HG03135 (cell line): ENCODE data around the gene GABRG1.

Source experiments
- ATAC-seq: cut with Tn5 transposase; IDR thresholded peaks from one replicate; pipeline ENCODE4 v1.9.1; 2021; ENCODE audit warnings: mild to moderate bottlenecking, moderate library complexity; ENCODE audit not compliant: unreplicated experiment

GABRG1 gene

GRCh38 chr4:46123913-46124755, at the start of gene GABRG1:
Gene GABRG1 (minus strand): TSS chr4:46124054. CDS start chr4:46123913, 141 bp downstream.
- no peak for ATAC-seq

GRCh38 chr4:46146993-46147392, 23.1 kb upstream of the GABRG1 start:
- ATAC-seq, result no peak

GRCh38 chr4:46131498-46132057, 7.7 kb upstream of the GABRG1 start:
- no peak for ATAC-seq

- no peak for ATAC-seq
Observed at GRCh38 chr4:46124773-46125413, 1.0 kb upstream of the GABRG1 start.

- no peak for ATAC-seq
Observed at GRCh38 chr4:46081674-46082073, 42.2 kb downstream of the GABRG1 start.

- no peak for ATAC-seq
Observed at GRCh38 chr4:46081248-46081647, 42.6 kb downstream of the GABRG1 start.

- no peak for ATAC-seq
Observed at GRCh38 chr4:46073778-46074177, 50.1 kb downstream of the GABRG1 start.

- no peak for ATAC-seq
Observed at GRCh38 chr4:46051392-46051791, 72.5 kb downstream of the GABRG1 start.

GRCh38 chr4:46032056-46032455, 91.8 kb downstream of the GABRG1 start:
- ATAC-seq, result no peak

GRCh38 chr4:46016306-46016705, 107.5 kb downstream of the GABRG1 start:
- ATAC-seq, result no peak

GRCh38 chr4:45992728-45993127, 131.1 kb downstream of the GABRG1 start:
- no peak for ATAC-seq

- no peak for ATAC-seq
Observed at GRCh38 chr4:45989775-45990174, 134.1 kb downstream of the GABRG1 start.

GRCh38 chr4:45987858-45988257, 136.0 kb downstream of the GABRG1 start:
- no peak for ATAC-seq
